GM23338 (cell line): ENCODE measurements around the gene SEC14L1.

Experiments used
- CTCF ChIP-seq, 2 experiments: fragments of 200-600 bp in 1 of 2; sonication (generic) in 1 of 2; conservative IDR thresholded peaks; 2 replicates each; pipeline versions ENCODE4 v1.5.1 to v1.6.1; 2016 to 2017; ENCODE audit warnings: antibody characterized with exemption in 2 of 2, low read depth in 2 of 2, mild to moderate bottlenecking in 2 of 2, moderate library complexity in 1 of 2
- EZH2 ChIP-seq: fragments of 200-600 bp; sonication (generic); IDR thresholded peaks from one replicate; pipeline ENCODE4 v1.8.0; 2017; ENCODE audit warnings: antibody characterized with exemption, mild to moderate bottlenecking, low read depth; ENCODE audit not compliant: unreplicated experiment
- EZH2phosphoT487 ChIP-seq: fragments of 200-600 bp; sonication (generic); IDR thresholded peaks from one replicate; pipeline ENCODE4 v1.8.1; 2018; ENCODE audit warnings: antibody characterized with exemption; ENCODE audit not compliant: unreplicated experiment
- JUNB ChIP-seq: IDR thresholded peaks from one replicate; pipeline ENCODE4 v1.6.1; 2016; ENCODE audit warnings: antibody characterized with exemption; ENCODE audit not compliant: unreplicated experiment
- POLR2AphosphoS5 ChIP-seq: IDR thresholded peaks from 2 replicates; pipeline ENCODE4 v1.6.1; 2016; ENCODE audit warnings: antibody characterized with exemption, low read depth
- REST ChIP-seq: IDR thresholded peaks from one replicate; pipeline ENCODE4 v1.6.1; 2018; ENCODE audit warnings: antibody characterized with exemption; ENCODE audit not compliant: unreplicated experiment

GRCh38 chr17:77200711-77201110, 59.9 kb downstream of the SEC14L1 start:
- TF ChIP-seq CTCF (conservative IDR thresholded peaks at IDR 0.05; ENCODE audit: low read depth in 2 of 2) (no peak), POLR2AphosphoS5 (no peak), EZH2 (no peak), EZH2phosphoT487 (no peak), JUNB (no peak), REST (no peak)
